ENCODE data around the gene FAM193A.

FAM193A gene

DNA sequence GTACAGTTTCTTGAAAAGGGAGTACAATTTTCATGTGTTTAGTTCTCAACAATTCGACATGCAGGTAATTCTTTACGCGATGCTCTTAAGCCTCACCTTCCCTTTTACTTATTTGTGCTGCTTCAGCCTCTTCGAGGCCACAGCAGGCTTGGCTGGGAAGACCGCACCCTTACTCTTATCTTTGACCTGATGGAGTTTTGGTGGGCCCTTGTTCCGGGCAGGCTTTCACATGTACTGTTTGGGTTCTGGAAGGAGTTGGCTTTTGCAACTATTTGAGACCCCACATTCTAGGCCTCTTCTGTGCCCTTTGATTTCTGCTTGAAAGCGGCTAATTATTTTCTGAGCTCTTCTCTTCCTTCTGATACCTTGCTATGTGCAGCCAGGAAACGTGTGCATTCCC is 60.2 kb downstream of the FAM193A start:
- WGBS (ENCODE audit: extremely low coverage, insufficient coverage, low lambda C conversion rate), result no CpG with 5 or more reads among the region's 8 CpGs
- Histone ChIP-seq H3K79me2 (ENCODE audit: control insufficient read depth, insufficient read depth, low read length) (peaks cover 75% of the 10 kb centered on the region), H2AK5ac (ENCODE audit: low read length) (no peak overlapping the region), H3K23ac (ENCODE audit: low read length) (no peak overlapping the region), H3K4me1 (ENCODE audit: control insufficient read depth, low read depth, low read length) (peaks cover 14% of the 10 kb centered on the region), H3K36me3 (ENCODE audit: control insufficient read depth, insufficient read depth, low read length) (no peaks in the 10 kb centered on the region), H3K9ac (ENCODE audit: low read length) (peak overlapping the region; percentile 20), H4K8ac (ENCODE audit: low read depth, low read length) (no peak overlapping the region), H4K5ac (ENCODE audit: low read length) (no peak overlapping the region), H3K27me3 (ENCODE audit: insufficient read depth, low read length, poor library complexity) (no peaks in the 10 kb centered on the region), H3K4ac (ENCODE audit: low read depth, low read length) (no peak overlapping the region), H3K27ac (ENCODE audit: low read depth, low read length) (peak overlapping the region; percentile 76), H2BK5ac (ENCODE audit: low read length) (no peak overlapping the region), H2BK15ac (replicated peaks; ENCODE audit: low read depth) (no peak overlapping the region), H3K56ac (ENCODE audit: low read length) (peak overlapping the region; percentile 36), H3K79me1 (ENCODE audit: low read length) (peaks cover 38% of the 10 kb centered on the region), H3K18ac (ENCODE audit: low read length) (peak overlapping the region; percentile 15), H3K4me3 (ENCODE audit: low read length) (no peak overlapping the region), H3K4me2 (ENCODE audit: low read length) (no peak overlapping the region), H2BK120ac (ENCODE audit: low read depth, low read length) (no peak overlapping the region)
- no peak for DNase-seq

DNA sequence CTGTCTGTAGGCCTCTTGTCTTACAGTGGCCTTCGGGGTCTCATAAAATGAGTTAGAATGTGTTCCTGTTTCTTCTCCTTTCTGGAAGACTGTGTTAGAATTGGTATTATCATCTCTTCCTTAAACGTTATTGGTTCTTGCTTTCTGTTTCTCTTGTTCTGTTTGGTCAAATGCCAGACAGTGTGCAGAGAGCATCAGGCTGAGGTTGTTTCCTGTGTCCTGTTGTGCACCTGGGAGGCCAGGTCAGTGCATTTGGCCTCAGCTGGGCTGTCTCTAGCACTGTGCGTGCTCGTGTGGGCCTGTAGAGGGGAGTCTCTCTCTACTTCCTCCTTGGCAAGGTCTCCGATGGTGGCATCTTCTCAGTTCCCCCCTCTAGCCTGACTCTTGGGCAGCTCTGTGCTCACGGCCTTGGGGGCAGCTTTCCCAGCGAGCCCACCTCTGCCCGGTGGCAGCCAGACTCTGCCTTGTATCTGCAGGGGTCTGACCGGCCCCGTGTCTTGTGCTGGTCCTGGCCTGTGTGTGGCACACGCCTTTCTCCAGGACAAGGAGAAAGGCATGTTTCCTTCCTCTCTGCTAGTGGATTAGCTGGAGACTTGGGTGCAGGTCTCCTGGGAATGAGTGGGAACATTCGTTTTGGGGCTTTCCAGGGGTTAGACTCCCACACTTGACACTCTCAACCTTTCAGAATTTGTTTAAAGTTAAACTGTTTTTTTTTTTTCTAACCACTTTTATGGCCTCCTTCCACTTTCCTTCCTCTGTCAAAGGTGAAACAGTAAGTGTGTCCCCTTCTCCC is 62.3 kb downstream of the FAM193A start:
- H3K27ac ChIP-seq (ENCODE audit: low read depth, low read length), result no peak overlapping the region

DNA sequence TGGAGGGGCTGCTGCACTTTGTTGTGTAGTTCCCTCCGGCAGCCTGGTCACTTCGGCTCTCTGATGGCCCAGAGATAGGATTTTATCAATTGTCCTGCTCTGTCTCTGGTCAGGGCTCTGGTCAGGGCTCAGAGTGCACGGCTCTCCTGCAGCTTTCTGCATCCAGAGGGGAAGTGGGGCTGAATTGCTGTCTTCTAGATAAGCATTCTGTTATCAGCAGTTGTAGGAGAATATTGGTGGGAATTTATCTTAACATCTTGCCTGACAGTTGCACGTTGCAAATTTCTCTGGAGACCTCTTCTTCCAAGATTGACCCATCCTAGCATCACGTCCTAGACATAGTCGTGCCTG is 62.8 kb downstream of the FAM193A start:
- H2BK15ac ChIP-seq (replicated peaks; ENCODE audit: low read depth), result no peak overlapping the region
- H2BK120ac ChIP-seq (ENCODE audit: low read depth, low read length), result no peak overlapping the region
- no peak overlapping the region for H4K8ac ChIP-seq (ENCODE audit: low read depth, low read length)
- H3K4me3 ChIP-seq (ENCODE audit: low read length), result no peak overlapping the region
- WGBS (ENCODE audit: extremely low coverage, insufficient coverage, low lambda C conversion rate), result no CpG with 5 or more reads among the region's 6 CpGs
- no peak overlapping the region for H4K5ac ChIP-seq (ENCODE audit: low read length)
- H3K23ac ChIP-seq (ENCODE audit: low read length), result no peak overlapping the region
- H3K79me2 ChIP-seq (ENCODE audit: control insufficient read depth, insufficient read depth, low read length), result peaks cover 57% of the 10 kb centered on the region
- H3K79me1 ChIP-seq (ENCODE audit: low read length), result peaks cover 31% of the 10 kb centered on the region
- H3K27ac ChIP-seq (ENCODE audit: low read depth, low read length), result no peak overlapping the region
- H3K4me1 ChIP-seq (ENCODE audit: control insufficient read depth, low read depth, low read length), result peaks cover 14% of the 10 kb centered on the region
- H3K4ac ChIP-seq (ENCODE audit: low read depth, low read length), result no peak overlapping the region
- no peak overlapping the region for H3K18ac ChIP-seq (ENCODE audit: low read length)
- no peak overlapping the region for H2AK5ac ChIP-seq (ENCODE audit: low read length)
- no peak overlapping the region for H3K4me2 ChIP-seq (ENCODE audit: low read length)
- DNase-seq, result no peak
- no peaks in the 10 kb centered on the region for H3K27me3 ChIP-seq (ENCODE audit: insufficient read depth, low read length, poor library complexity)
- H3K9ac ChIP-seq (ENCODE audit: low read length), result no peak overlapping the region
- no peaks in the 10 kb centered on the region for H3K36me3 ChIP-seq (ENCODE audit: control insufficient read depth, insufficient read depth, low read length)
- H3K56ac ChIP-seq (ENCODE audit: low read length), result no peak overlapping the region
- H2BK5ac ChIP-seq (ENCODE audit: low read length), result no peak overlapping the region

More for the DNA sequence above, 62.3 kb downstream of the FAM193A start:
- Histone ChIP-seq H2BK15ac (replicated peaks; ENCODE audit: low read depth) (no peak overlapping the region), H3K4me1 (ENCODE audit: control insufficient read depth, low read depth, low read length) (peaks cover 14% of the 10 kb centered on the region), H3K27me3 (ENCODE audit: insufficient read depth, low read length, poor library complexity) (no peaks in the 10 kb centered on the region), H3K36me3 (ENCODE audit: control insufficient read depth, insufficient read depth, low read length) (no peaks in the 10 kb centered on the region), H3K56ac (ENCODE audit: low read length) (peak overlapping the region; percentile 64), H3K23ac (ENCODE audit: low read length) (no peak overlapping the region), H2AK5ac (ENCODE audit: low read length) (no peak overlapping the region), H2BK5ac (ENCODE audit: low read length) (peak overlapping the region; percentile 16), H3K18ac (ENCODE audit: low read length) (no peak overlapping the region), H4K8ac (ENCODE audit: low read depth, low read length) (no peak overlapping the region), H4K5ac (ENCODE audit: low read length) (no peak overlapping the region), H3K79me1 (ENCODE audit: low read length) (peaks cover 34% of the 10 kb centered on the region), H3K4me2 (ENCODE audit: low read length) (no peak overlapping the region), H3K79me2 (ENCODE audit: control insufficient read depth, insufficient read depth, low read length) (peaks cover 61% of the 10 kb centered on the region), H2BK120ac (ENCODE audit: low read depth, low read length) (no peak overlapping the region), H3K4me3 (ENCODE audit: low read length) (no peak overlapping the region), H3K9ac (ENCODE audit: low read length) (peak overlapping the region; percentile 8), H3K4ac (ENCODE audit: low read depth, low read length) (no peak overlapping the region)
- DNase-seq, result peak; percentile 56
- WGBS (ENCODE audit: extremely low coverage, insufficient coverage, low lambda C conversion rate), result no CpG with 5 or more reads among the region's 12 CpGs

DNA sequence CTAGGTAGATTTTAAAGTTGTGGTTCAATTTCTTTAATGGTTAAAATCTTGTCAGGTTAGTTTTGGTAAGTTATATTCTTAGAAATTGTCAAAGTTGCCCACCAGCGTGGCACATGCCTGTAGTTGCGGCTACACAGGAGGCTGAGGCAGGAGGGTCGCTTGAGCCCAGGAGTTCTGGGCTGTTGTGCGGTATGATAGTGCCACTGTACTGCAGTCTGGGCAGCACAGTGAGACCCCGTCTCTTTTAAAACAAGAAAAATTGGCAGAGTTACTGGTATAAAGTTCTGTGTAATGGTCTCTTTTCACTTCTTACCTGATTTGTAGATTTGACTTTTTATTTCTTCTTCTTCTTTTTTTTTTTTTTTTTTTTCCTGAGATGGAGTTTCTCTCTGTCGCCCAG is 64.4 kb downstream of the FAM193A start:
- Histone ChIP-seq H3K27ac (ENCODE audit: low read depth, low read length) (no peak overlapping the region), H3K56ac (ENCODE audit: low read length) (no peak overlapping the region), H3K18ac (ENCODE audit: low read length) (no peak overlapping the region), H2AK5ac (ENCODE audit: low read length) (no peak overlapping the region), H3K4ac (ENCODE audit: low read depth, low read length) (no peak overlapping the region), H3K79me1 (ENCODE audit: low read length) (peaks cover 23% of the 10 kb centered on the region), H2BK120ac (ENCODE audit: low read depth, low read length) (no peak overlapping the region), H3K36me3 (ENCODE audit: control insufficient read depth, insufficient read depth, low read length) (no peaks in the 10 kb centered on the region), H3K9ac (ENCODE audit: low read length) (no peak overlapping the region), H4K8ac (ENCODE audit: low read depth, low read length) (no peak overlapping the region), H3K23ac (ENCODE audit: low read length) (no peak overlapping the region), H2BK15ac (replicated peaks; ENCODE audit: low read depth) (no peak overlapping the region), H3K4me3 (ENCODE audit: low read length) (no peak overlapping the region), H2BK5ac (ENCODE audit: low read length) (no peak overlapping the region), H3K4me1 (ENCODE audit: control insufficient read depth, low read depth, low read length) (peaks cover 14% of the 10 kb centered on the region), H3K27me3 (ENCODE audit: insufficient read depth, low read length, poor library complexity) (no peaks in the 10 kb centered on the region), H3K79me2 (ENCODE audit: control insufficient read depth, insufficient read depth, low read length) (peaks cover 53% of the 10 kb centered on the region), H3K4me2 (ENCODE audit: low read length) (no peak overlapping the region), H4K5ac (ENCODE audit: low read length) (no peak overlapping the region)
- no peak for DNase-seq
- WGBS (ENCODE audit: extremely low coverage, insufficient coverage, low lambda C conversion rate), result no CpG with 5 or more reads among the region's 6 CpGs

DNA sequence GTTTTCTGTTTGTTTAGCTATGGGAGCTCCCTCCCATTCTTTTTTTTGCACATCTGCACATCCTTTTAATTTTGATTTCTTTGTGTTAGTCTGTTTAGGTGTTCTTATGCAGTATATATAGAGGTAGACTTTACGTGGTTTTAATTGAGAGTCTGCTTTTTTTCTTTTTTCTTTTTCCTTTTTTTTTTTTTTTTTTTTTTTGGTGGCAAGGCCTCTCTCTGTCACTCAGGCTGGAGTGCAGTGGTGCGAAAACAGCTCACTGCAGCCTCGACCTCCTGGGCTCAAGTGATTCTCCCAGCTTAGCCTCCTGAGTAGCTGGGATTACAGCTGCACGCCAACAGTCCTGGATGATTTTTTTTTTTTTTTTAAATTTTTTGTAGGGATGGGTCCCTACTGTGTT is 68.2 kb downstream of the FAM193A start:
- H3K27ac ChIP-seq (ENCODE audit: low read depth, low read length), result no peak overlapping the region
- no peak for DNase-seq

More for the DNA sequence above, 68.2 kb downstream of the FAM193A start:
- Histone ChIP-seq H3K56ac (ENCODE audit: low read length) (no peak overlapping the region), H3K9ac (ENCODE audit: low read length) (no peak overlapping the region), H3K27me3 (ENCODE audit: insufficient read depth, low read length, poor library complexity) (no peaks in the 10 kb centered on the region), H3K79me2 (ENCODE audit: control insufficient read depth, insufficient read depth, low read length) (peaks cover 52% of the 10 kb centered on the region), H3K79me1 (ENCODE audit: low read length) (peaks cover 15% of the 10 kb centered on the region), H2AK5ac (ENCODE audit: low read length) (no peak overlapping the region), H2BK120ac (ENCODE audit: low read depth, low read length) (no peak overlapping the region), H3K18ac (ENCODE audit: low read length) (no peak overlapping the region), H3K4me1 (ENCODE audit: control insufficient read depth, low read depth, low read length) (peaks cover 3% of the 10 kb centered on the region), H4K5ac (ENCODE audit: low read length) (no peak overlapping the region), H2BK5ac (ENCODE audit: low read length) (no peak overlapping the region), H2BK15ac (replicated peaks; ENCODE audit: low read depth) (no peak overlapping the region), H4K8ac (ENCODE audit: low read depth, low read length) (no peak overlapping the region), H3K4me3 (ENCODE audit: low read length) (no peak overlapping the region), H3K4ac (ENCODE audit: low read depth, low read length) (no peak overlapping the region), H3K36me3 (ENCODE audit: control insufficient read depth, insufficient read depth, low read length) (no peaks in the 10 kb centered on the region), H3K23ac (ENCODE audit: low read length) (no peak overlapping the region), H3K4me2 (ENCODE audit: low read length) (no peak overlapping the region)
- WGBS (ENCODE audit: extremely low coverage, insufficient coverage, low lambda C conversion rate), result no CpG with 5 or more reads among the region's 4 CpGs

Data from mesendoderm (in vitro differentiated cells).